ENCODE results near the gene SLC66A1.

Gene SLC66A1

DNA sequence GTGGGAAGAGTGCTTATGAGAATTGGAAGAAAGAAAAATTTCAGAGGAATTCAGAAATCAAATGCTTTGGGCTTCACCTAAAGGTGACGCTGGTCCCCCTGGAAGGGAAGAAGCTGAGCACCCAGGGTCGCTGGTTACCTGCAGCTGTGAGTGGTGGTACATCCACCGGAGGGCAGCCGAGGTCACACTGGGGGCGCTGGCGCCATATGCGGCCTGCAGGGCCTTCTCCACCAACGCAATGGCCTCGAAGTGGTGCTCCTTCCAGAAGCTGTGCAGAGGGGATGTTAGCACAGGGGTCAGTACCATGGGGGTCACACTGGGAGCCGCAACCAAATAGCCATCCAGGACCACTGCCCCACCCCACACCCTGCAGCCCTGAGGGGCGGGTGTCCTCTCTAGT, 6.2 kb upstream of the SLC66A1 start:
- DNase-seq (ENCODE audit: low spot score): no peak

GRCh38 chr1:19306941-19307340, 5.2 kb upstream of the SLC66A1 start:
- no peak for DNase-seq (ENCODE audit: low spot score)

DNA sequence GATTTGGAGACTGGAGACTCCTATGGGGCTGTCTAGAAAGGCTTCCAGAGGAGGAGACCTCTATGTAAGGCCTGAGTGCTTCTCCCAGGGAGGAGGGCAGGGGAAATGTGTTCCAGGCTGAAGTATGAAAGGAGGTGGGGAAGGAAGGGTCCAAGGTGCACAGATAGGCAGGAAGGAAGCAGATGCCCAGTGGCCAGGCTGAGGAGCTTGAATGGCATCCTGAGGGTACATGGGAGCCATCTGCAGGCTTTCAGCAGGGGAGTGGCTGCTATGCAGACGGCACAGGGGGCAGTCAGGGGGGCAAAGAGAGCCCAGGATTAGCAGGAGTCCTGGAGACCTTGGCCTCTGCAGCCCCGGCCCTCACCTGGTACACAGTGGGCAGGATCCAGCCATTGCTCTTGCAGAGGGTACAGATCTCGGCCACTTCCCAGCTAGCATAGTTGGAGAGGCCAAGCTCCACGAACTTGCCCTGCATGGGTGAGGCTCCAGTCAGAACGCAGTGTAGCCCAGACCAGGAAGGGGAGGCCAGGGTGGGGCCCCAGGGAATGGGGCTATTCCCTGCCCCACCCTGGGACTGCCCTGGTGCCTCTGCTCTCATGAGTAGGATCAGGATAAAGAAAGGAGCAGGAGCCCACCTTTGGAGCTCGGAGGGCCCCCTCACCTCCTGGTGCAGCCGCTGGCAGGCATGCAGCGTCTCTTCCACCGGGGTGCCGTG, 4.2 kb upstream of the SLC66A1 start:
- DNase-seq (ENCODE audit: low spot score): no peak

DNA sequence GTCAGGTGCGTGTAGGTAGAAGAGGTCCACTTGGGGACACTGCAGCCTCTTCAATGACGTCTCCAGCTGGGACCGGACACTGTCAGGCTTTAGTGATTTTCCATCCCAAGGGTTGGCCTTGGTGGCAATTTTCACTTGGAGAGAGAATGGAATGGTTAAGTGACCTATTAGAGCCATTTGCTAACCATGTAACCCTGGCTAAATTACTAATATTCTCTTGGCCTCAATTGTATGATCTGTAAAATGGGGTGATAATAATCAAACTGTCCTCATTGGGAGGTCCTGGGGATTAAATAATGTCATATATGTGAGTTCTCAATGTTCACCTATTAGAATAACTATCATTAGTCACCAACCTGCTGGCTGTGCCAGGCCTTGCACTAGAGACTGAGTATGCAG, 3.6 kb upstream of the SLC66A1 start:
- no peak for DNase-seq (ENCODE audit: low spot score)

DNA sequence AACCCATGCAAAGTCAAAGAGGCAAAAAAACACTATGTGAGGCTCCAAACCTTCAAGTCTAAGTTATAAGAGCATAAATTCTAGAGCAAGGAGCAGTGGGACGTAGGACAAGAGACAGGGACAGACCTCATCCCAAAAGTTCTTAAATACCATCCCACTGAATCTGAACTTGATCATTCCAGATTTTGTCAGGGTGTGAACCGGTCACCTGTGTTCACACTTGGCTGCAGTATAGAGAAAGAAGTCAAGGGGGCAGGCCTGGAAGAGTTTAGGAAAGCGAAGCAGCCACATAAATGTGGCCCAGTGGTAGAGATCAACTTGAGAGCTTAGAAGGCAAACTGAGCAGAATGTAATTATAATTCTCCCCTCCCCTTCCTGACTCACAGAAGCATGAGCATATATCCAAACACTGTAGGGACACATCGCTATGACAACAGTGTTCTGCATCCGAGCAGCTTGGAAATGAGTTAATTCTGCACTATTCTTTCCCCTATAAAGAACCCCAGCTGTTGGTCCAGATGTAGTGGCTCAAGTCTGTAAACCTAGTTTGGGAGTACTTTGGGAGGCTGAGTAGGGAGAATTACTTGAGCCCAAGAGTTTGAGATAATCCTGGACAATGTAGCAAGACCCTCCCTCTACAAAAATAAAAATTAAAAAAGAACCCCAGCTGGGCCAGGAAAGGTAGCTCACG, 2.9 kb upstream of the SLC66A1 start:
- no peak for DNase-seq (ENCODE audit: low spot score)

- no peak for DNase-seq (ENCODE audit: low spot score)
Observed at GRCh38 chr1:19310061-19310460, 2.1 kb upstream of the SLC66A1 start.

- peak; percentile 47 for DNase-seq (ENCODE audit: low spot score)
Observed at GRCh38 chr1:19310720-19311502, 1.2 kb upstream of the SLC66A1 start.

- DNase-seq (ENCODE audit: low spot score): peak; percentile 64
Observed at GRCh38 chr1:19311503-19311930, 609 bp upstream of the SLC66A1 start.

DNA sequence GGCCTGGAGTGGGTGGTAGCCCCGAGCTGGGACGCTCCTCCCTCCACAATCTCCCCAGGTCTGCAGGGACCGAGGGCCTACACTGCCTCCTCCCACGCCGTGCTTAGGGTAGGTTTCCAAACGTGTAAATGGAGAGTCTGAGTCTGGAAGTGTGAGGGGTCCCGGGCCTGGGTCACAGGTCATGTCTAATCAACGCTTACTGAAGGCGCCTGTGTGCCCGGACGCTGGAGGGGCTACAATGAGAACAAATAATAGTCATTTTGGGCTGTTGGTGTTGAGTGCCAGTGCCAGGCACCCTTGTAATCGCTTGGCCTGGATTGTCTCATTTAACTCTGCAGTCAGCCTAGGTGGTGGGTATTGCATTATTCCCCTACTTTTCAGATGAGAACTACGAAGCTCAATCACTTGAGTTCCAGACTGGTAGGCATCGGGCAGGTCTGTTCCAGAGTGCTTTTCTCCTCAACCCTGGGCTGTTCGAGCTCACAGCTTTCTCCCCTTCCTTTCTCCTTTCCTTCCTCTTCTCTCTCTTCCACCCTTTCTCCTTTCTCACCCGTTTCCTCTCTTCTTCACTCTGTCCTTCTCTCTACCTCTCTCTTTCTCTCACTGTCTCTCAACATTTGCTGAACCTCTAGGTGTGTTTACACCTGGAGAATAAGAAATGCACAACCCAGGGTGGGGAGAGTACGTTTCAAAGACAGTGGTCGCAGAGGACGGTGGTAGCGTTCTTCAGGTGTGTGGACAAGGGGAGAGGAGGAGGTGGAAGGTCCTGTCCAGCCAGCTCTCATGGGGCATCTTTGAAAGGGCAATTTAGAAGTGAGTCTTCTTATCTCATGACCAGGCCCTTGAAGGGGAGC, 883 bp downstream of the SLC66A1 start:
- DNase-seq (ENCODE audit: low spot score): no peak

DNA sequence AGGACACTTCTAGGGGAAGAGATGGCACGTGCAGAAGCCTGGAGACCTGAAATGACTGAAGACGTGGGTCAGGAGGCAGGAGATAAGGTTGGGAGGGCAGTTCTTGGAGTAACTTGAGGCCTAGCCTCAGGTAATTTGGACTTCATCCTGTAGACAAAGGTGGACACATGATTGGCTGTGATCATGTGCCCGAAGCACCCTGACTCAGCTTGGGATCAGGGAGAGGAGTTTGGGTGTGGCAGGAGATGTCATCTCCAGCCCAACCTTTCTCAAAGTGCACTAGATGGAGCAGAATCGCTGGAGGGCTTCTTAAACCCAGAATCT, 1.5 kb downstream of the SLC66A1 start:
- no peak for DNase-seq (ENCODE audit: low spot score)

- no peak for DNase-seq (ENCODE audit: low spot score)
Observed at GRCh38 chr1:19313961-19314882, 2.1 kb downstream of the SLC66A1 start.

GRCh38 chr1:19315378-19316198, 3.5 kb downstream of the SLC66A1 start:
- DNase-seq (ENCODE audit: low spot score): no peak

- no peak for DNase-seq (ENCODE audit: low spot score)
Observed at GRCh38 chr1:19317126-19317910, 5.2 kb downstream of the SLC66A1 start.

GRCh38 chr1:19319196-19319595, 7.1 kb downstream of the SLC66A1 start:
- no peak for DNase-seq (ENCODE audit: low spot score)

- no peak for DNase-seq (ENCODE audit: low spot score)
Observed at GRCh38 chr1:19321071-19321470, 8.9 kb downstream of the SLC66A1 start.

- no peak for DNase-seq (ENCODE audit: low spot score)
Observed at GRCh38 chr1:19322481-19322880, 10.4 kb downstream of the SLC66A1 start.

- DNase-seq (ENCODE audit: low spot score): no peak
Observed at GRCh38 chr1:19323987-19324664, 12.0 kb downstream of the SLC66A1 start.

- DNase-seq (ENCODE audit: low spot score): no peak
Observed at GRCh38 chr1:19324665-19324990, 12.5 kb downstream of the SLC66A1 start.

GRCh38 chr1:19325368-19325957, 13.3 kb downstream of the SLC66A1 start:
- DNase-seq (ENCODE audit: low spot score): no peak

Measured in D341Med (cell line).